Upper lobe of left lung (tissue), 4 donors: ENCODE data around the gene ST6GALNAC6.

ENCODE experiments used
- CTCF ChIP-seq, 6 experiments: fragments of 450-650 bp in 4 of 6; fragments of 200-600 bp in 2 of 6; sonication (generic) in 2 of 6; IDR thresholded peaks; one replicate each; pipeline ENCODE4 v1.5.1; 2016 to 2019; ENCODE audit warnings: antibody characterized with exemption in 6 of 6
- EP300 ChIP-seq, 4 donors: sonication (generic); formaldehyde crosslinking; IDR thresholded peaks; one replicate each; pipeline ENCODE4 v1.5.1; 2017; ENCODE audit warnings: antibody characterized with exemption in 4 of 4, control low read depth in 2 of 4
- POLR2A ChIP-seq, 4 donors: fragments of 450-650 bp; IDR thresholded peaks; one replicate each; pipeline ENCODE4 v1.5.1; 2016 to 2017; ENCODE audit warnings: antibody characterized with exemption in 4 of 4, mild to moderate bottlenecking in 2 of 4
- POLR2AphosphoS5 ChIP-seq, 2 donors: sonication (generic); formaldehyde crosslinking; IDR thresholded peaks; one replicate each; pipeline ENCODE4 v1.5.1; 2017; ENCODE audit warnings: antibody characterized with exemption in 2 of 2

- TF ChIP-seq CTCF (IDR thresholded peaks at IDR 0.05) (no peak), POLR2A (IDR thresholded peaks at IDR 0.05) (peak in 1 of 4 donors; percentile 1), POLR2AphosphoS5 (IDR thresholded peaks at IDR 0.05) (peak in 1 of 2 donors; percentile 8), EP300 (IDR thresholded peaks at IDR 0.05) (no peak)
Observed at GRCh38 chr9:127905788-127906191, 6.4 kb upstream of the ST6GALNAC6 start.
